Measurements from ENCODE around the gene CRTC1. TPM values are rescaled to one million over a fixed set of nuclear protein-coding genes. Genes with fewer than 3 reads are reported as not detected.

The CRTC1 gene
- total RNA-seq, 4 donors from 2014 or later, result 4.1 to 6.3 (median 4.7) TPM

GRCh38 chr19:18704971-18705370 lies 21.5 kb downstream of the CRTC1 start:
- no peak for DNase-seq (ENCODE audit: low spot score in 2 of 2)

GRCh38 chr19:18708452-18709231 lies 25.2 kb downstream of the CRTC1 start:
- Histone ChIP-seq H3K27ac (no peak overlapping the region), H3K9me3 (no peaks in the 10 kb centered on the region), H3K4me3 (no peak overlapping the region), H3K4me1 (peaks cover 8% of the 10 kb centered on the region), H3K36me3 (no peaks in the 10 kb centered on the region), H3K27me3 (no peaks in the 10 kb centered on the region)
- WGBS, result 80% methylated on average over 16 of the region's 25 CpGs
- DNase-seq (ENCODE audit: low spot score in 2 of 2), result no peak
- TF ChIP-seq CTCF (IDR thresholded peaks at IDR 0.05) (no peak), EP300 (IDR thresholded peaks at IDR 0.05) (no peak), POLR2A (IDR thresholded peaks at IDR 0.05) (no peak), POLR2AphosphoS5 (IDR thresholded peaks at IDR 0.05) (no peak)

More at GRCh38 chr19:18704971-18705370, 21.5 kb downstream of the CRTC1 start:
- TF ChIP-seq POLR2AphosphoS5 (IDR thresholded peaks at IDR 0.05) (no peak), POLR2A (IDR thresholded peaks at IDR 0.05) (no peak), CTCF (IDR thresholded peaks at IDR 0.05) (no peak), EP300 (IDR thresholded peaks at IDR 0.05) (no peak)
- no peaks in the 10 kb centered on the region for H3K27me3 ChIP-seq
- 87% methylated on average over 7 of the region's 7 CpGs for WGBS
- H3K4me1 ChIP-seq, result peaks cover 20% of the 10 kb centered on the region
- no peak overlapping the region for H3K27ac ChIP-seq
- no peak overlapping the region for H3K4me3 ChIP-seq
- H3K36me3 ChIP-seq, result no peaks in the 10 kb centered on the region
- H3K9me3 ChIP-seq, result no peaks in the 10 kb centered on the region

GRCh38 chr19:18709546-18709945 lies 26.1 kb downstream of the CRTC1 start:
- Histone ChIP-seq H3K4me3 (no peak overlapping the region), H3K4me1 (peaks cover 8% of the 10 kb centered on the region), H3K27ac (no peak overlapping the region)

GRCh38 chr19:18710186-18710585 lies 26.7 kb downstream of the CRTC1 start:
- TF ChIP-seq POLR2AphosphoS5 (IDR thresholded peaks at IDR 0.05) (no peak), EP300 (IDR thresholded peaks at IDR 0.05) (no peak), POLR2A (IDR thresholded peaks at IDR 0.05) (no peak), CTCF (IDR thresholded peaks at IDR 0.05) (no peak)
- no peaks in the 10 kb centered on the region for H3K9me3 ChIP-seq
- no peaks in the 10 kb centered on the region for H3K36me3 ChIP-seq
- peaks cover 8% of the 10 kb centered on the region for H3K4me1 ChIP-seq
- WGBS, result 78% methylated on average over 11 of the region's 11 CpGs
- H3K27ac ChIP-seq, result no peak overlapping the region
- H3K27me3 ChIP-seq, result no peaks in the 10 kb centered on the region
- DNase-seq (ENCODE audit: low spot score in 2 of 2), result no peak
- no peak overlapping the region for H3K4me3 ChIP-seq

More at GRCh38 chr19:18709546-18709945, 26.1 kb downstream of the CRTC1 start:
- H3K36me3 ChIP-seq, result no peaks in the 10 kb centered on the region
- no peak for DNase-seq (ENCODE audit: low spot score in 2 of 2)
- no peaks in the 10 kb centered on the region for H3K27me3 ChIP-seq
- TF ChIP-seq POLR2AphosphoS5 (IDR thresholded peaks at IDR 0.05), result no peak
- no peaks in the 10 kb centered on the region for H3K9me3 ChIP-seq
- 40% methylated on average over 1 of the region's 10 CpGs for WGBS

- Histone ChIP-seq H3K36me3 (no peaks in the 10 kb centered on the region), H3K27me3 (no peaks in the 10 kb centered on the region), H3K4me1 (peaks cover 8% of the 10 kb centered on the region), H3K27ac (no peak overlapping the region), H3K4me3 (no peak overlapping the region), H3K9me3 (no peaks in the 10 kb centered on the region)
- no peak for TF ChIP-seq POLR2AphosphoS5 (IDR thresholded peaks at IDR 0.05)
- TF ChIP-seq POLR2A (IDR thresholded peaks at IDR 0.05), result no peak
- no peak for TF ChIP-seq CTCF (IDR thresholded peaks at IDR 0.05)
- TF ChIP-seq EP300 (IDR thresholded peaks at IDR 0.05), result no peak
- DNase-seq (ENCODE audit: low spot score in 2 of 2), result no peak
- 64% methylated on average over 16 of the region's 28 CpGs for WGBS
These were observed 27.7 kb downstream of the CRTC1 start for GRCh38 chr19:18710996-18711751.
